C4-2B (cell line): ENCODE results near the gene ACSF3.

Experiments
- H3K27ac ChIP-seq: fragments of 450-650 bp; 2 replicates; pipeline ENCODE4 v1.5.1; 2017
- ZFX ChIP-seq: fragments of 450-650 bp; IDR thresholded peaks from 2 replicates; pipeline ENCODE4 v1.6.1; 2017
- TF ChIP-seq, protein P1 (sequence below): fragments of 450-650 bp; conservative IDR thresholded peaks from 2 replicates; pipeline ENCODE4 v1.5.1; 2017; ENCODE audit warnings: mild to moderate bottlenecking

Gene ACSF3

GRCh38 chr16:89140981-89141883 lies 47.6 kb downstream of the ACSF3 start:
- no peak overlapping the region for H3K27ac ChIP-seq
- no peak for TF ChIP-seq ZFX
- TF ChIP-seq, protein P1, sequence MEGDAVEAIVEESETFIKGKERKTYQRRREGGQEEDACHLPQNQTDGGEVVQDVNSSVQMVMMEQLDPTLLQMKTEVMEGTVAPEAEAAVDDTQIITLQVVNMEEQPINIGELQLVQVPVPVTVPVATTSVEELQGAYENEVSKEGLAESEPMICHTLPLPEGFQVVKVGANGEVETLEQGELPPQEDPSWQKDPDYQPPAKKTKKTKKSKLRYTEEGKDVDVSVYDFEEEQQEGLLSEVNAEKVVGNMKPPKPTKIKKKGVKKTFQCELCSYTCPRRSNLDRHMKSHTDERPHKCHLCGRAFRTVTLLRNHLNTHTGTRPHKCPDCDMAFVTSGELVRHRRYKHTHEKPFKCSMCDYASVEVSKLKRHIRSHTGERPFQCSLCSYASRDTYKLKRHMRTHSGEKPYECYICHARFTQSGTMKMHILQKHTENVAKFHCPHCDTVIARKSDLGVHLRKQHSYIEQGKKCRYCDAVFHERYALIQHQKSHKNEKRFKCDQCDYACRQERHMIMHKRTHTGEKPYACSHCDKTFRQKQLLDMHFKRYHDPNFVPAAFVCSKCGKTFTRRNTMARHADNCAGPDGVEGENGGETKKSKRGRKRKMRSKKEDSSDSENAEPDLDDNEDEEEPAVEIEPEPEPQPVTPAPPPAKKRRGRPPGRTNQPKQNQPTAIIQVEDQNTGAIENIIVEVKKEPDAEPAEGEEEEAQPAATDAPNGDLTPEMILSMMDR, result no peak

DNA sequence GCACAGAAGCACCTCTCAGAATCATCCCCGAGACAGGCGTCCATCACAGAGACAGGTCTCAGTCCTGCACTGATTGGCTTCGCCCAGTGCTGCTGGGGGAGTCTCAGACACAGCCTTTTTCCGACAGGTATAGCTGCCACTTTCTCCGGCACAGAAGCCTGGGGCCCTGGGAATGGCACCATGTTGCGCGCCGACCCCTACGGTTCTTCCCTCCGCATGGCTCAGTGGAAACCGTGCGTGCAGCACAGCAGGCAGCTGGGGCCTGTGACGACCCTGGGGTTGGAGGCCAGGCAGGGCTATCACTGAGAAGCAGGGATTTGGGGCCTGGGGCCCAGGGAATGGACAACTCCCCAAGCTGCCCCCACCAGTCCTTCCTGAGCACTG lies 48.2 kb downstream of the ACSF3 start:
- TF ChIP-seq, protein P1, result no peak
- no peak for TF ChIP-seq ZFX
- no peak overlapping the region for H3K27ac ChIP-seq

DNA sequence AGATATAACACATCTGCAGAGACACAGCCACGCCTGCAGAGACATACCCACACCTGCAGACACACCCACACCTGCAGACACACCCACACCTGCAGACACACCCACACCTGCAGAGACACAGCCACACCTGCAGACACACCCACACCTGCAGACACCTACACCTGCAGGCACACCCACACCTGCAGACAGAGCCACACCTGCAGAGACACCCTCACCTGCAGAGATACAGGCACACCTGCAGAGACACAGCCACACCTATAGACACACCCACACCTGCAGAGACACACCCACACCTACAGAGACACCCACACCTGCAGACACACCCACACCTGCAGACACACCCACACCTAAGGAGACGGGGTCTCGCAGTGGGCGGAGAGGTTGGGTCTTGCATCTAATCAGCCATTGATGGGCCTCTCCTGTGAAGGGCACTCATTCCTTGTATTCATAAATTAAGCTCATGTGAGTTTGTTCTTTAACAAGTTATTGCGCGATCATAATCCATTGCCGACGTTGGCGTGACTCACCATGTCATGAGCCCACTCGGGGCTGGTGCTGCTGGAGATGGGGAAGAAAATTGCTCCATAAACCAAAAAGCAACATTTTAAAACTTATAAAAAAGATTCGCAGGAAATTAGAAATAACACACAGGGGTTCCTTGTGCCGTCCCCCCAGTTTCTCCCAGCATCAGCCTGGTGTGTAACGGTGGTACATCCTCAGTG lies 49.0 kb downstream of the ACSF3 start:
- TF ChIP-seq ZFX, result no peak
- TF ChIP-seq, protein P1, result no peak
- no peak overlapping the region for H3K27ac ChIP-seq

- no peak for TF ChIP-seq ZFX
- TF ChIP-seq, protein P1, result no peak
- H3K27ac ChIP-seq, result no peak overlapping the region
Observed at GRCh38 chr16:89143201-89143741, 49.6 kb downstream of the ACSF3 start.

DNA sequence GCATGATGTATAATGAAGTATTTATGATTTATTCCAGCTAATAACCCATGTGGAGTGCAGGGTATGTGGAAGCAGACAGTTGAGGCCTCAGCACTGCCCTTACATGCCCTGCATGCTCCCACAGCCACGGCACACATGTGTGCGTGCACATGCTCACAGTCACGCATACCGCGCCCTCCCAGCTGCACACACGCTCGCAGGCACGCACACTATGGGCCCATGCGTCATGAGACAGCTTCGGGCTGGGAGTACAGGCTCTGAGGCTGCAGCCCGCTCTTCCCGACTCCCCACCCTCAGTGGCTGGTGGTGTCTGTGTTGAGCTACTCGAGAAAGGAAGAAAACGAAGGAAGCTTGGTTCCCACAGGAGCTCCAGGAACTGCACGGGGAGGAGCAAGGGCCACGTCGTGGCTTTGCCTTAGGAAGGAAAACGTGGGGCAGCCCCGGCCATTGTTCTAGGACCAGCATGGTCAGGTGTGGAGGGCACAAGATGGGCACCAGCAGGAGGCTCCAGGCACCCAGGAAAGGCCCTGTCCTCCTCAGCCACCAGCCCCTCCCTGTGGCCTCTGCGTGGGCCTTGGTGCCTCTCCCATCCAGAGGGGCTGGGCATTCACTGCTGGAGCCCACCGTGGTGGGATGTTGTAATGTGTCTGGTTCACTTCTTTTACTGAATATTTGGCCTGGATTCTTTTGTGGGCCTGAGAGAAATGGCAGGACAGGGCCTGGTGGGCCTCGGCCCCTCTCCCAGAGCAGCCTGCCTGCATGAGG lies 50.4 kb downstream of the ACSF3 start:
- H3K27ac ChIP-seq, result no peak overlapping the region
- TF ChIP-seq, protein P1, result no peak
- no peak for TF ChIP-seq ZFX

GRCh38 chr16:89144681-89145080 lies 51.0 kb downstream of the ACSF3 start:
- no peak overlapping the region for H3K27ac ChIP-seq
- TF ChIP-seq, protein P1, result no peak
- no peak for TF ChIP-seq ZFX
